Measurements from ENCODE around the gene BCL2L11. TPM values are rescaled to one million over a fixed set of nuclear protein-coding genes. Genes with fewer than 3 reads are reported as not detected.

BCL2L11 gene
- total and polyA plus RNA-seq, 2 experiments from 2014 or later: 10.6 to 22.5 TPM

- TF ChIP-seq, protein P1, sequence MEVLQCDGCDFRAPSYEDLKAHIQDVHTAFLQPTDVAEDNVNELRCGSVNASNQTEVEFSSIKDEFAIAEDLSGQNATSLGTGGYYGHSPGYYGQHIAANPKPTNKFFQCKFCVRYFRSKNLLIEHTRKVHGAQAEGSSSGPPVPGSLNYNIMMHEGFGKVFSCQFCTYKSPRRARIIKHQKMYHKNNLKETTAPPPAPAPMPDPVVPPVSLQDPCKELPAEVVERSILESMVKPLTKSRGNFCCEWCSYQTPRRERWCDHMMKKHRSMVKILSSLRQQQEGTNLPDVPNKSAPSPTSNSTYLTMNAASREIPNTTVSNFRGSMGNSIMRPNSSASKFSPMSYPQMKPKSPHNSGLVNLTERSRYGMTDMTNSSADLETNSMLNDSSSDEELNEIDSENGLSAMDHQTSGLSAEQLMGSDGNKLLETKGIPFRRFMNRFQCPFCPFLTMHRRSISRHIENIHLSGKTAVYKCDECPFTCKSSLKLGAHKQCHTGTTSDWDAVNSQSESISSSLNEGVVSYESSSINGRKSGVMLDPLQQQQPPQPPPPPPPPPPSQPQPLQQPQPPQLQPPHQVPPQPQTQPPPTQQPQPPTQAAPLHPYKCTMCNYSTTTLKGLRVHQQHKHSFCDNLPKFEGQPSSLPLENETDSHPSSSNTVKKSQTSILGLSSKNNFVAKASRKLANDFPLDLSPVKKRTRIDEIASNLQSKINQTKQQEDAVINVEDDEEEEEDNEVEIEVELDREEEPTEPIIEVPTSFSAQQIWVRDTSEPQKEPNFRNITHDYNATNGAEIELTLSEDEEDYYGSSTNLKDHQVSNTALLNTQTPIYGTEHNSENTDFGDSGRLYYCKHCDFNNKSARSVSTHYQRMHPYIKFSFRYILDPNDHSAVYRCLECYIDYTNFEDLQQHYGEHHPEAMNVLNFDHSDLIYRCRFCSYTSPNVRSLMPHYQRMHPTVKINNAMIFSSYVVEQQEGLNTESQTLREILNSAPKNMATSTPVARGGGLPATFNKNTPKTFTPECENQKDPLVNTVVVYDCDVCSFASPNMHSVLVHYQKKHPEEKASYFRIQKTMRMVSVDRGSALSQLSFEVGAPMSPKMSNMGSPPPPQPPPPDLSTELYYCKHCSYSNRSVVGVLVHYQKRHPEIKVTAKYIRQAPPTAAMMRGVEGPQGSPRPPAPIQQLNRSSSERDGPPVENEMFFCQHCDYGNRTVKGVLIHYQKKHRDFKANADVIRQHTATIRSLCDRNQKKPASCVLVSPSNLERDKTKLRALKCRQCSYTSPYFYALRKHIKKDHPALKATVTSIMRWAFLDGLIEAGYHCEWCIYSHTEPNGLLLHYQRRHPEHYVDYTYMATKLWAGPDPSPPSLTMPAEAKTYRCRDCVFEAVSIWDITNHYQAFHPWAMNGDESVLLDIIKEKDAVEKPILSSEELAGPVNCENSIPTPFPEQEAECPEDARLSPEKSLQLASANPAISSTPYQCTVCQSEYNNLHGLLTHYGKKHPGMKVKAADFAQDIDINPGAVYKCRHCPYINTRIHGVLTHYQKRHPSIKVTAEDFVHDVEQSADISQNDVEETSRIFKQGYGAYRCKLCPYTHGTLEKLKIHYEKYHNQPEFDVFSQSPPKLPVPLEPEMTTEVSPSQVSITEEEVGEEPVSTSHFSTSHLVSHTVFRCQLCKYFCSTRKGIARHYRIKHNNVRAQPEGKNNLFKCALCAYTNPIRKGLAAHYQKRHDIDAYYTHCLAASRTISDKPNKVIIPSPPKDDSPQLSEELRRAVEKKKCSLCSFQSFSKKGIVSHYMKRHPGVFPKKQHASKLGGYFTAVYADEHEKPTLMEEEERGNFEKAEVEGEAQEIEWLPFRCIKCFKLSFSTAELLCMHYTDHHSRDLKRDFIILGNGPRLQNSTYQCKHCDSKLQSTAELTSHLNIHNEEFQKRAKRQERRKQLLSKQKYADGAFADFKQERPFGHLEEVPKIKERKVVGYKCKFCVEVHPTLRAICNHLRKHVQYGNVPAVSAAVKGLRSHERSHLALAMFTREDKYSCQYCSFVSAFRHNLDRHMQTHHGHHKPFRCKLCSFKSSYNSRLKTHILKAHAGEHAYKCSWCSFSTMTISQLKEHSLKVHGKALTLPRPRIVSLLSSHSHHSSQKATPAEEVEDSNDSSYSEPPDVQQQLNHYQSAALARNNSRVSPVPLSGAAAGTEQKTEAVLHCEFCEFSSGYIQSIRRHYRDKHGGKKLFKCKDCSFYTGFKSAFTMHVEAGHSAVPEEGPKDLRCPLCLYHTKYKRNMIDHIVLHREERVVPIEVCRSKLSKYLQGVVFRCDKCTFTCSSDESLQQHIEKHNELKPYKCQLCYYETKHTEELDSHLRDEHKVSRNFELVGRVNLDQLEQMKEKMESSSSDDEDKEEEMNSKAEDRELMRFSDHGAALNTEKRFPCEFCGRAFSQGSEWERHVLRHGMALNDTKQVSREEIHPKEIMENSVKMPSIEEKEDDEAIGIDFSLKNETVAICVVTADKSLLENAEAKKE (CRISPR knock-in tag; IDR thresholded peaks at IDR 0.05): no peak
- TF ChIP-seq EZH2 (IDR thresholded peaks at IDR 0.05; ENCODE audit: low read depth, unreplicated experiment) (no peak), STAT1 (IDR thresholded peaks at IDR 0.05; ENCODE audit: unreplicated experiment) (no peak)
These were observed 70.3 kb downstream of the BCL2L11 start (continued) for GRCh38 chr2:111190816-111191540.

DNA sequence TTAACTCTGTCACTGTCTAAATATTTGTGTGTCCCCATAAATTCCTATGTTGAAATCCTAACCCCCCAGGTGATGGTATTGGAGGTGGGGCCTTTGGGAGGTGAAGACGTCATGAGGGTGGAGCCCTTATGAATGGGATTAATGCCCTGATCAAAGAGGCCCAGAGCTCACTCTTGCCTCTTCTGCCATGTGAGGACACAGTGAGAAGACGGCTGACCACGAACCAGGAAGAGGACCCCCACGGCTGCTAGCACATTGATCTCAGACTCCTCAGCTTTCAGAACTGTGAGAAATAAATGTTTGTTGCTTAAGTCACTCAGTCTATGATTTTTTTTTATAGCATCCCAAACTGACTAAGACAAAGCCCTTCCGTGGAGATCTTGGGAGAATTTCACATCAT is 71.2 kb downstream of the BCL2L11 start:
- H3K9me3 Mint-ChIP-seq: no peaks in the 10 kb centered on the region; the same call in 2 of the 3 replicates
- no peak overlapping the region for H2AFZ ChIP-seq
- DNase-seq (ENCODE audit: low spot score): no peak
- H4K20me1 ChIP-seq (replicated peaks; ENCODE audit: insufficient read depth): no peaks in the 10 kb centered on the region
- H3K4me2 ChIP-seq: no peak overlapping the region
- no peaks in the 10 kb centered on the region for H3K4me1 Mint-ChIP-seq
- H3K27me3 Mint-ChIP-seq (ENCODE audit: insufficient read depth, low read depth, poor library complexity): no peaks in the 10 kb centered on the region
- H3K27ac ChIP-seq (ENCODE audit: low read depth): no peak overlapping the region
- no peak overlapping the region for H3K27ac Mint-ChIP-seq
- H3K4me3 Mint-ChIP-seq: no peak overlapping the region
- no peaks in the 10 kb centered on the region for H3F3A ChIP-seq (replicated peaks; ENCODE audit: low read depth)
- H3K36me3 ChIP-seq (ENCODE audit: insufficient read depth): no peaks in the 10 kb centered on the region
- H3K36me3 Mint-ChIP-seq (ENCODE audit: low read depth): no peaks in the 10 kb centered on the region
- H3K9me2 ChIP-seq (ENCODE audit: insufficient read depth): peaks cover 12% of the 10 kb centered on the region; the same call in 1 of the 2 replicates
- no peaks in the 10 kb centered on the region for H3K4me1 ChIP-seq (ENCODE audit: insufficient read depth)
- no peaks in the 10 kb centered on the region for H3K27me3 ChIP-seq (ENCODE audit: insufficient read depth)
- H3K4me3 ChIP-seq: no peak overlapping the region
- no peaks in the 10 kb centered on the region for H3K79me2 ChIP-seq (replicated peaks; ENCODE audit: insufficient read depth)
- no peak for ATAC-seq
- TF ChIP-seq EZH2phosphoT487 (IDR thresholded peaks at IDR 0.05; ENCODE audit: unreplicated experiment) (no peak), ETS1 (IDR thresholded peaks at IDR 0.05) (no peak), STAT1 (IDR thresholded peaks at IDR 0.05; ENCODE audit: unreplicated experiment) (no peak), ZNF331 (CRISPR knock-in tag; IDR thresholded peaks at IDR 0.05; ENCODE audit: low read depth) (no peak), NANOG (IDR thresholded peaks at IDR 0.05; ENCODE audit: borderline replicate concordance) (no peak), POLR2AphosphoS5 (IDR thresholded peaks at IDR 0.05; ENCODE audit: low read depth) (no peak), CREB1 (CRISPR knock-in tag; IDR thresholded peaks at IDR 0.05; ENCODE audit: low read depth) (no peak), EZH2 (IDR thresholded peaks at IDR 0.05; ENCODE audit: low read depth, unreplicated experiment) (no peak)
